CD14-positive monocyte (primary cell): ENCODE data around the gene UNG. TPM values are rescaled to one million over a fixed set of nuclear protein-coding genes. Genes with fewer than 3 reads are reported as not detected.

ENCODE experiments used
- DNase-seq, 3 donors: peaks; one replicate each; pipeline ENCODE4 v3.0.0-alpha.2; 2011 to 2022
- H2AFZ ChIP-seq: 2 replicates; pipeline ENCODE4 v1.6.0; 2012; ENCODE audit warnings: mild to moderate bottlenecking, low read depth, low read length, inconsistent platforms; ENCODE audit not compliant: insufficient read depth, poor library complexity, severe bottlenecking
- H3K27ac ChIP-seq, 2 donors: 1 replicate in 1 of 2; 2 replicates in 1 of 2; pipeline ENCODE4 v1.5.1; 2012 to 2013; ENCODE audit warnings: low read length in 2 of 2, control low read depth in 1 of 2, inconsistent platforms in 1 of 2, low read depth in 1 of 2, mild to moderate bottlenecking in 1 of 2
- H3K27me3 ChIP-seq, 2 donors: one replicate each; pipeline versions ENCODE4 v1.6.0 to v1.6.1; 2011 to 2013; ENCODE audit warnings: low read length in 2 of 2; ENCODE audit not compliant: control insufficient read depth in 2 of 2, insufficient read depth in 2 of 2
- H3K36me3 ChIP-seq, 2 donors: replicated peaks in 1 of 2; 1 replicate in 1 of 2; 2 replicates in 1 of 2; pipeline versions ENCODE4 v1.5.1 to v1.6.1; 2012 to 2013; ENCODE audit warnings: low read length in 2 of 2, control low read depth in 1 of 2, inconsistent platforms in 1 of 2, mild to moderate bottlenecking in 1 of 2; ENCODE audit not compliant: insufficient read depth in 2 of 2, control insufficient read depth in 1 of 2
- H3K4me1 ChIP-seq, 2 donors: 1 replicate in 1 of 2; 2 replicates in 1 of 2; pipeline versions ENCODE4 v1.5.1 to v1.6.1; 2012 to 2013; ENCODE audit warnings: low read length in 2 of 2, control low read depth in 1 of 2, inconsistent platforms in 1 of 2, mild to moderate bottlenecking in 1 of 2, moderate library complexity in 1 of 2; ENCODE audit not compliant: insufficient read depth in 2 of 2, control insufficient read depth in 1 of 2
- H3K4me2 ChIP-seq: replicated peaks from 2 replicates; pipeline ENCODE3; 2012; ENCODE audit warnings: low read length, moderate library complexity, mild to moderate bottlenecking; ENCODE audit not compliant: poor library complexity, severe bottlenecking; ENCODE audit errors: extremely low read depth
- H3K4me3 ChIP-seq, 3 experiments: fragments of 200-600 bp in 1 of 3; sonication (generic) in 1 of 3; replicated peaks in 1 of 3; 1 replicate in 2 of 3; 2 replicates in 1 of 3; pipeline ENCODE4 v1.5.1; 2011 to 2013; ENCODE audit warnings: low read length in 3 of 3, mild to moderate bottlenecking in 3 of 3, control low read depth in 2 of 3, low read depth in 2 of 3, inconsistent platforms in 1 of 3, moderate library complexity in 1 of 3
- H3K79me2 ChIP-seq: 2 replicates; pipeline ENCODE4 v1.6.0; 2012; ENCODE audit warnings: mild to moderate bottlenecking, control low read depth, inconsistent platforms, low read length, moderate library complexity; ENCODE audit not compliant: insufficient read depth
- H3K9ac ChIP-seq: 2 replicates; pipeline ENCODE4 v1.6.0; 2017; ENCODE audit warnings: low read length, mild to moderate bottlenecking; ENCODE audit not compliant: insufficient read depth, poor library complexity, severe bottlenecking
- H3K9me3 ChIP-seq, 2 donors: replicated peaks in 1 of 2; 1 replicate in 1 of 2; 2 replicates in 1 of 2; pipeline versions ENCODE4 v1.5.1 to v1.6.1; 2012 to 2013; ENCODE audit warnings: low read length in 2 of 2, control low read depth in 1 of 2; ENCODE audit not compliant: control insufficient read depth in 1 of 2, insufficient read depth in 1 of 2
- H4K20me1 ChIP-seq: 2 replicates; pipeline ENCODE4 v1.6.0; 2012; ENCODE audit warnings: mild to moderate bottlenecking, low read length, control low read depth, moderate library complexity; ENCODE audit not compliant: insufficient read depth
- H3K27ac Mint-ChIP-seq, 7 donors: one replicate each; pipeline ENCODE4 v1.8.0; 2020; ENCODE audit warnings: mild to moderate bottlenecking in 7 of 7, mixed read lengths in 7 of 7, moderate library complexity in 6 of 7, inconsistent platforms in 2 of 7
- H3K27me3 Mint-ChIP-seq, 3 donors: one replicate each; pipeline ENCODE4 v1.8.0; 2021 to 2022; ENCODE audit warnings: low read depth in 3 of 3, mild to moderate bottlenecking in 3 of 3, mixed read lengths in 3 of 3, moderate library complexity in 3 of 3, inconsistent platforms in 1 of 3
- H3K36me3 Mint-ChIP-seq, 2 donors: one replicate each; pipeline ENCODE4 v1.8.0; 2020; ENCODE audit warnings: mixed read lengths in 2 of 2, inconsistent platforms in 1 of 2, mild to moderate bottlenecking in 1 of 2
- H3K4me1 Mint-ChIP-seq: one replicate; pipeline ENCODE4 v1.8.0; 2020; ENCODE audit warnings: mild to moderate bottlenecking, mixed read lengths
- H3K4me3 Mint-ChIP-seq, 2 donors: one replicate each; pipeline ENCODE4 v1.8.0; 2020; ENCODE audit warnings: mild to moderate bottlenecking in 2 of 2, mixed read lengths in 2 of 2, moderate library complexity in 1 of 2
- H3K9me3 Mint-ChIP-seq, 7 donors: one replicate each; pipeline ENCODE4 v1.8.0; 2020 to 2022; ENCODE audit warnings: mixed read lengths in 7 of 7, mild to moderate bottlenecking in 6 of 7, moderate library complexity in 6 of 7, inconsistent platforms in 2 of 7
- WGBS: methylation state at CpG from one replicate; pipeline ENCODE4 v1.1.5; 2013; ENCODE audit warnings: missing lambda C conversion rate; ENCODE audit not compliant: insufficient coverage; 5-methylcytosine and 5-hydroxymethylcytosine counted together
- intact Hi-C, 2 donors: fragments of 100-400 bp; cut with micrococcal nuclease; formaldehyde crosslinking; loops; one replicate each; pipeline versions ENCODE4 v1.15.0 to v1.15.1; 2023
- polyA plus RNA-seq, 3 donors: library from polyadenylated mRNA; depleted of rRNA in 1 of 3; unstranded in 2 of 3; stranded (reverse) in 1 of 3; fragments of 300-500 nt in 2 of 3; fragments of >200 nt in 1 of 3; fragmentation: Illumina TruSeq in 2 of 3; gene quantifications; 1 replicate in 2 of 3; 2 replicates in 1 of 3; pipeline ENCODE4 v1.2.3, GENCODE V29; 2012 to 2021
- TF ChIP-seq, protein P1 (sequence below): fragments of 200-600 bp; IDR thresholded peaks from one replicate; pipeline ENCODE4 v1.8.0; 2022; ENCODE audit warnings: antibody characterized with exemption, mild to moderate bottlenecking

Gene UNG
- polyA plus RNA-seq, 3 donors, result 1.1 to 2.1 (median 2.0) TPM

DNA sequence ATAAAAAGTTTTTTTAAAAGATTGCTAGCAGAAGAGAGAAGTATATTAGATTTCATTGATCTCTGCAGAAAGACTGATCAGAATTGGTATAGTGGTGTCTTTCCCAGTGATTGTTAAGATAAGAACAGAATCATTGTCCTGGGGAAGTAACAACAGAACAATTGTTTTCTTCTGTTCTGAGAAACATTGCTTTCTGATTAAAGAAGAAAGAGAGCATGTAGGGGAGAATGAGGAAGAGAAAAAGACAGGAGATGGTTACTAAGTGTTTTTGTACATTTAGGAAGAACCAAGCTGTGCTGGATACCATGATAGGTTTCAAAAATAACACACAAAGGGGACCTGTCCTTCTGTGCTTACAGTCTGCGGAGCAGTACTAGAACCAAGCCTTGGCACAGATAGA is 40.0 kb upstream of the UNG start:
- no peak overlapping the region for H3K4me3 Mint-ChIP-seq
- 86% methylated on average over 1 of the region's 1 CpG for WGBS
- no peak overlapping the region for H2AFZ ChIP-seq

DNA sequence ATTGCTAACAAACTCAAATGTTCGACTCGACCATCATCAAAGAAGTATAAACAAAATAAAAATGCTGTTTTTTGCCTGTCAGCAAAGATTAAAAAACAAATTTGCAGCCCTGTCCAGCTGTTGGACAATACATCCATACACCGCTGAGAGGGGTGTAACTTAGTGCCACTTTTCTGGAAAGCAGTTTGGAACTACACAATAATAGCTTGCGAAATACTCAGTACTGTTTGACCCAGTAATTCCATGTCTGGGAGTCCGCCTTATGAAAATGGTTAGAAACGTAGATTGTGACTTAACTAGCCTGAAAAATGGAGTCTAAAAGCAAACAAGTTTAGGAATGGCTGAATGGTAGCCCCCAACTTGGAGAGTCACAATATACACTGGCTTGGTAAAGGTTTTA is 38.6 kb upstream of the UNG start:
- no peak overlapping the region for H3K27ac ChIP-seq
- WGBS, result 100% methylated on average over 4 of the region's 6 CpGs
- peaks cover 0 to 1% (median under 1%) of the 10 kb centered on the region in 3 donors for H3K27me3 Mint-ChIP-seq
- no peak for DNase-seq
- H3K36me3 Mint-ChIP-seq, result peaks cover 29 to 30% of the 10 kb centered on the region in 2 donors
- no peaks in the 10 kb centered on the region for H3K79me2 ChIP-seq
- no peak overlapping the region for H3K27ac Mint-ChIP-seq
- H2AFZ ChIP-seq, result no peak overlapping the region
- no peak overlapping the region for H3K4me3 Mint-ChIP-seq
- H3K36me3 ChIP-seq, result peaks cover 13 to 34% of the 10 kb centered on the region in 2 donors
- no peak overlapping the region for H3K4me3 ChIP-seq
- no peak overlapping the region for H3K9ac ChIP-seq
- no peaks in the 10 kb centered on the region for H3K27me3 ChIP-seq
- peaks cover 0 to 4% (median 1%) of the 10 kb centered on the region in 7 donors for H3K9me3 Mint-ChIP-seq
- TF ChIP-seq, protein P1, sequence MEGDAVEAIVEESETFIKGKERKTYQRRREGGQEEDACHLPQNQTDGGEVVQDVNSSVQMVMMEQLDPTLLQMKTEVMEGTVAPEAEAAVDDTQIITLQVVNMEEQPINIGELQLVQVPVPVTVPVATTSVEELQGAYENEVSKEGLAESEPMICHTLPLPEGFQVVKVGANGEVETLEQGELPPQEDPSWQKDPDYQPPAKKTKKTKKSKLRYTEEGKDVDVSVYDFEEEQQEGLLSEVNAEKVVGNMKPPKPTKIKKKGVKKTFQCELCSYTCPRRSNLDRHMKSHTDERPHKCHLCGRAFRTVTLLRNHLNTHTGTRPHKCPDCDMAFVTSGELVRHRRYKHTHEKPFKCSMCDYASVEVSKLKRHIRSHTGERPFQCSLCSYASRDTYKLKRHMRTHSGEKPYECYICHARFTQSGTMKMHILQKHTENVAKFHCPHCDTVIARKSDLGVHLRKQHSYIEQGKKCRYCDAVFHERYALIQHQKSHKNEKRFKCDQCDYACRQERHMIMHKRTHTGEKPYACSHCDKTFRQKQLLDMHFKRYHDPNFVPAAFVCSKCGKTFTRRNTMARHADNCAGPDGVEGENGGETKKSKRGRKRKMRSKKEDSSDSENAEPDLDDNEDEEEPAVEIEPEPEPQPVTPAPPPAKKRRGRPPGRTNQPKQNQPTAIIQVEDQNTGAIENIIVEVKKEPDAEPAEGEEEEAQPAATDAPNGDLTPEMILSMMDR, result no peak
- H3K4me1 ChIP-seq, result peaks cover 4 to 5% of the 10 kb centered on the region in 2 donors
- no peak overlapping the region for H3K4me2 ChIP-seq
- H3K4me1 Mint-ChIP-seq, result peaks cover 5% of the 10 kb centered on the region
- H4K20me1 ChIP-seq, result no peaks in the 10 kb centered on the region
- intact Hi-C loops, result no loop called here
- H3K9me3 ChIP-seq, result no peaks in the 10 kb centered on the region

More for the DNA sequence above, 40.0 kb upstream of the UNG start:
- TF ChIP-seq, protein P1, result no peak
- peaks cover 0 to 2% (median 1%) of the 10 kb centered on the region in 3 donors for H3K27me3 Mint-ChIP-seq
- H3K4me1 Mint-ChIP-seq, result peaks cover 15% of the 10 kb centered on the region
- no peaks in the 10 kb centered on the region for H3K27me3 ChIP-seq
- no peak overlapping the region for H3K4me3 ChIP-seq
- H4K20me1 ChIP-seq, result no peaks in the 10 kb centered on the region
- H3K27ac ChIP-seq, result no peak overlapping the region
- no peak overlapping the region for H3K27ac Mint-ChIP-seq
- H3K36me3 ChIP-seq, result peaks cover 13 to 34% of the 10 kb centered on the region in 2 donors
- peaks cover 0 to 2% (median 0%) of the 10 kb centered on the region in 7 donors for H3K9me3 Mint-ChIP-seq
- H3K4me1 ChIP-seq, result peaks cover 14 to 15% of the 10 kb centered on the region in 2 donors
- H3K79me2 ChIP-seq, result peaks cover 11% of the 10 kb centered on the region
- no peak overlapping the region for H3K9ac ChIP-seq
- no peak overlapping the region for H3K4me2 ChIP-seq
- peaks cover 25 to 27% of the 10 kb centered on the region in 2 donors for H3K36me3 Mint-ChIP-seq
- intact Hi-C loops, result no loop called here
- H3K9me3 ChIP-seq, result no peaks in the 10 kb centered on the region
- no peak for DNase-seq
